C4-2B (cell line): ENCODE measurements around the gene ABHD12.

ENCODE experiments used
- CTCF ChIP-seq: fragments of 450-650 bp; conservative IDR thresholded peaks from 2 replicates; pipeline ENCODE4 v1.5.1; 2017; ENCODE audit warnings: mild to moderate bottlenecking
- ZFX ChIP-seq: fragments of 450-650 bp; IDR thresholded peaks from 2 replicates; pipeline ENCODE4 v1.6.1; 2017

DNA sequence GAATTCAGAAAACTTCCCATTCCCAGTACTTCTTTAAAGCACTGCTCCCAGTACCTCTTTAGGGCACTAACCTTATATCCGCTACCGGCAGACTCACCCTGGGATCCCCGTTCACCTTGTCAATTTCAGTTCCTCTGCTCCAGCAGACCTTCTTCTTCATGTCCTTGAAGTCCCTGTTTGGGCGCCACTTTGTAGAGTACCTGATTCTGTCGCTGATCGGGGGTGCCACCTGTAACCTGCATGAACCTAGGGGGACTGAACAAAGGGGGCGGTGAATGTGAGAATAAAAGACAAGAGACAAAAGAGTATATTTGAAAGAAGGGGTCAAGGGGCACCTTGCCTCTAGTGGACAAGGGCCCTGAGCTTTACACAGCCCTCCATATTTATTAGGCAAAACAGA is 11.9 kb upstream of the ABHD12 start:
- TF ChIP-seq CTCF (no peak), ZFX (no peak)
